ENCODE measurements around the gene KLLN.

Gene KLLN

DNA sequence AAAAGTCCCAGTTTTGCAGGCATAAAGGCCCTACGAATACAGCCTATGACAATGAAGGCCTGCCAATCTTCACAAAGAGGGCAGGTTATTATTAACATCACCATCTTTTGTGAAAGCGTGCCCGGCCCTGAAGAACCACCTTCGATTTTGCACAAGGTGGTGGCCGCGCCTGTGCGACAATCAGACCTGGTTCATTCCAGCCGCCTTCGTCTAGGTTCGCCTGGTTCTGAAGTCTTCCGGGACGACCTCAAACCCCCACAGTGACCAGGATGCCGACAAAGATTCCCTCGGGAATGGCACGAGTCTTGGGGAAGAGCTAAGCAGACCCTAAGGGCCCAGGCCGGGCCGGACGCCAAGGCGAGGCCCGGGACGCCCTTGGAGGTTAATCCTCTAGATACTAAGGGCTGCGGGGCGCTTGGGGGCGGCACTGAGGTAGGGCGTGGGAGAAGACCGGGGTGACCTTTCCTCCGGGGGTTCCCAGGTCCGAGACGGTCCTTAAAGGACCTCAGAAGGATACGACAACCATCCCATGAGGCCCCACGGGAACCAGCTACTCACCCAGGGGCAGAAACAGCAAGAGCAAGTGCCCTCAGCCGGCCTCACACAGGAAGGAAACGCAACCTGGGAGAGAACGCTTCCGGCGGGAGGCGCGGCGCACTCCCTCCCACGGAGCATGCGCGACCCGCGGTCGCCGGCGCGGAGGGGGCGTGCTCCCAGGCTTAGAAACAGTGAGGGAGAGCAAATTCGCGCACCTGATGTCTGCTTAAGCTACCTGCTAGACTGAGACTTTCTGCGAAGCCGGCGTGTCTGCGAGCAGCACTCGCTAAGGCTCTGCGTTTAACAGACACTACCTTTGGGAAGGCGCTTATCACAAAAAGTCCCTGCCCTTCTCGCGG, 45.5 kb downstream of the KLLN start, which contains the start of gene ATAD1:
TSS of gene ATAD1 (minus strand) at position 618 of the 896 bp plus-strand sequence. CDS start 3,627 bp downstream, outside the sequence.
- in situ Hi-C loops (cut with MboI; ENCODE audit: low pct_unique_long_range_greater_than_20kb, low sequenced_read_pairs), result no loop called here
- peak; percentile 96 for DNase-seq

DNA sequence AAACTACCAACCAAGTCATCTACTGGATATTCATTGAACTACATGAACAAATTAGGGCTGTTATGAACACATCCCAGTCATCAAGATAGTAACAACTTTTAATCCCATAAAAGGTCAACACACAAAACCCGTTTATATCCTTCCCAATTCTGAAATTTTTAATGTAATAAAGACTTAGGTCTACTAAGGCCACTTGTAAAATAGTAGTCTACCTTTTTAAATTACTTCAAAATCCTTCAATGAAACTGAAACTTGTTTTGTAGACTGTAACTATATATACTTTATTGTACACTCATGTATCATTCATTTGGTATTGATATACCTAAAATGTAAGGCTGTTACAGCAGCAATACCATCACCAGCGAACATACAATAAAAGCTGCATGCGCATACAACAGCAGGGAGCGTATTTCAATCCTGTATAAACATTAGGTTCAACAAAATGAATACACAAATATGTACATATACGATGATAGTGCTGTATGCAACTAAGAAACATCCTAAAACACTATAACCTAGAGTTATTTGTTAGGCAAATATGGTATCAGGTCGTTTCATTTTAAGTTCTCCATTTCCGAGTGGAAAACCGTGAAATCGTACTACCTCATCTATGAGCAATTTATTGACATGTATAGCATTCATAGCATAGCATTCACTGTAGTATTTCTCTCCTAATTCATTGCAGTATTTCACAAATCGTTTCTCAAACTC, 46.3 kb downstream of the KLLN start:
- in situ Hi-C loops (cut with MboI; ENCODE audit: low pct_unique_long_range_greater_than_20kb, low sequenced_read_pairs), result no loop called here

DNA sequence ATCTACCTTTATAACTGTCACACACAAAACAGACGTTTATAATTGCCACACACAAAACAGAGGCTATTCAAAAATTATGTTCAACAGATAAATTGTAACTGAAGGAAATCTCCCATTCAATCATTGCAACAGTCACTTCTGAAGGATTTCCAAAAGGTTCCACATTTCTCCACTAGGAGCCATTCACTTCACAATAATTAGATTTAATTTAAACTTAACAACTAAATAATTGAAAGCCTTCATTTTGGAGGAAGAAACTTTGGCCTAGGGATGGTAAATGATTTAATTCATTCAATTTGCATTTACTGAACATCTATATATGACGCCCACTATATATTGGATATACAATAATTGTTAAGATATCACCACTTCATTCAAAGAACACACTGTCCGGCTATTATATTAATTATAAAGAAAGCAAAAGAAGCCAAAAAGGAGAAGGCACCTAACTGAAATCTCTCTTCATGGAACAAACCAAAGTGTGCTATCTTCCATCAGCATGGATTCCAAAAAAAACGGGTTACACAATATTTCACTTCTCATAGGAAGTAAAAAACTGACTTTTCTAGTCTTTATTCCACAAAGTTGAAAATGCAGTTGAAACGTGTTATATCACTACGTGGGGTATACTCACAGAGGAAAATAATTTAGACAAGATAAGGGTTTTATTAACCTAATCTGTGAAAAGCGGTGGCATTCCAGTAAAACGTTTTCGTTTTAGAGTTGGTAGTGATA, 47.0 kb downstream of the KLLN start:
- in situ Hi-C loops (cut with MboI; ENCODE audit: low pct_unique_long_range_greater_than_20kb, low sequenced_read_pairs), result no loop called here
- peak; percentile 31 for DNase-seq

More for the DNA sequence above, 46.3 kb downstream of the KLLN start:
- peak; percentile 51 for DNase-seq

Measured in KBM-7 (cell line).